T follicular helper cell (primary cell): Measurements from ENCODE around the gene LRRC4C.
"Not testable (repeated sequence)": the region's sequence is repeated elsewhere in the genome, so short reads cannot be mapped to it uniquely, and the experiment has no call there.

Experiments used
- DNase-seq: peaks from one replicate; pipeline ENCODE4 v3.0.0-alpha.2; 2020; ENCODE audit warnings: low read depth

LRRC4C gene

DNA sequence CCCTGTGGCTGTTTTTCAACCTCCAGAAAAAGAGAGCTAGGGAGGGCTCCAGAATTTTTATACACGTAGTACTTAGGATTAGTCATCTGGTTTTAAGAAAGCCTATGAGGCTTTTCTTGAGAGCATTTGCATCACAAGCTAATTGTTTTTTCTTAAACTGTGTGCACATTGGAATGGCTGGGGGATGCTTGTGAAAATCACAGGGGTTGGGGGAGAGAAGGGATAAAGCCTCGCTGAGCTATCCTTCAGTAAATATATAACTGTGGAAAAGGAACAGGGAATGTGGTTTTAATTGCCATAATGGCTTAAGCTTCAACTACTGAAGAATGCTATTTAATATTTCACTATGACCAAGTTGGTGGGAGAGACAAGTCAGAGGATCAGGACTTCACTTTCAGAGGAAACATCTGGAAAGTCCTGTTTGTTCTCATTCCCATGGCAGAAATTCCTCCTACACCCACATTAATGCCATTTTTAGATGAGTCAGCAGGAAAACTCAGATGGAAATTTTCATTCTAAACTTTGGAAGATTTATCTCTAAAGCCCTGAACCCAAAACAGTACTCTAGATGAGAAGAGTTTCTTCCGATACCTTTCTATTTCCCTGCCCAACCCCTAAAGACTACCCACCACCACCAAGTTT lies 591.3 kb downstream of the LRRC4C start:
- no peak for DNase-seq

DNA sequence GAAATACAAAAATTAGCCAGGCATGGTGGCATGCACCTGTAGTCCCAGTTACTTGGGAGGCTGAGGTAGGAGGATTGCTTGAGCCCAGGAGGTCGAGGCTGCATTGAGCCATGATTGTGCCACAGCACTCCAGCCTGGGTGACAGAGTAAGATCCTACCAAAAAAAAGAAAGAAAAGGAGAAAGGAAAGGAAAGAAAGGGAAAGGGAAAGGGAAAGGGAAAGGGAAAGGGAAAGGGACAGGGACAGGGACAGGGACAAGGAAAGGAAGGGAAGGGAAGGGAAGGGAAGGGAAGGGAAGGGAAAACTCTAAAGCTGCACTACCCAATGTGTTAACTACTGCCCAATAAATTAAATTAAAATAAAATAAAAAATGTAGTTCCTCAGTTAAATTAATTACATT lies 601.7 kb downstream of the LRRC4C start:
- DNase-seq, result not testable (repeated sequence)

DNA sequence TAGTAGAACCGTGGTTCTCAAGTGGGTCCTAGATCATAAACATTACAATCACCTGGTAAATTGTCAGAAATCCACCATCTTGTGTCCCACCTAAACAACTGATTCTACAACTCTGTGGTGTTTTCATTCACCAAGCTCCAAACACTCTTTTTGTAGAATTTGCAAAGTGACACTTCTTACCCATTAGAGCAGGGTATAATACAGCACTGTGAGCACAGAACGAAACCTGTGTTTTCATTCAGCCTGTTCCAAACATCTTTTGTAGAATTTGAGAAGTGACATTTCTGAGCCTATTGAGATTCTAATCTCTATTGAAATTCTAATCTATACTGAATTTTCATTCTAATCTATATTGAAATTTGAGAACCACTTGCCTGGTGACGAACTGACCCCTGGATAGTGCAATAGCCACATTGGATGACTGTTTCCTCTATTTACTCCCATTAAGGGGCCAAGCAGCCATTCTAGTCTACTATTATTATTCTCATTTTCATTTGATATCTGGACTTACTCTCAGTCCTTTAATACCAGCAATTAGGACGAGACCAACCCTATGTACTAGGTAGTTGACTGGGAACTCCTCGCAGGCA lies 616.6 kb downstream of the LRRC4C start:
- no peak for DNase-seq

DNA sequence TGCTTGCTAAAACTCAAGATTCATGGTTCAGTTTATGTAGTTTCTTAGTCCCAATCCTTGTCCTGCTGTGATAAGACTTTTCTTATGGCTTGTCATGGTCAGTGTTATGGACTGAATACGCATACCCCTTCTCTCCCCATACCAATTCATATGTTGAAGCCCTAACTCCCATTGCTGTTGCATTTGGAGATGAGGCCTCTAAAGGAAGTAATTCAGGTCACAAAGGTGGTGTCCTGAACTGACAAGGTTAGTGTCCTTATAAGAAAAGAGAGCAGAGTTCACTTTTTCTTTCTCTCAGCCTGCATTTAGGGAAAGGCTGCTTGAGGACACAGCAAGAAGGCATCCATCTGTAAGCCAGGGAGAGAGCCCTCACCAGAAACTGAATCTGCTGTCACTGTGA lies 618.2 kb downstream of the LRRC4C start:
- DNase-seq, result no peak

DNA sequence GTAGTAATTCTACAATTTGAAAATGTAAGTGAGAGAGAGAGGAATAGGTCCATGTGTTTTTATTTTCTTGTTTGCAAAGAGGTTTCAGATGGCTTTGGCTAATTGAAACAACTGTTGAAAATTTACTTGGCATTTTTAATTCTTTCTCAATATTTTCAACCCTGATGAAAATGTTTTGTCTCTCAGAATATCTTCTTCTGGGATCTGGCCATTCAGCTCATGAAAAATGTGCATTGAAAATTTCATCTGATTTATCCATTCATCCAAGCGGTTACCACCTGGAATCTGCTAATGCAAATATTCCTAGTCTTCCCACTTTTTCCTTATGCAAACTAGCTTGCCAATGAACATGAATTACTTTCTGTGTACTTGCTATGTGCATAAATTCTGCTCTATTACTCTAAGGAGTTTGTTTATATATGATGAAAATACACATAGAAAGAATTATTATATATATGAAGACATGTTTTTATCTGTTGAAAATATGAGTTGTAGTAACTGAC lies 621.2 kb downstream of the LRRC4C start:
- DNase-seq, result no peak

DNA sequence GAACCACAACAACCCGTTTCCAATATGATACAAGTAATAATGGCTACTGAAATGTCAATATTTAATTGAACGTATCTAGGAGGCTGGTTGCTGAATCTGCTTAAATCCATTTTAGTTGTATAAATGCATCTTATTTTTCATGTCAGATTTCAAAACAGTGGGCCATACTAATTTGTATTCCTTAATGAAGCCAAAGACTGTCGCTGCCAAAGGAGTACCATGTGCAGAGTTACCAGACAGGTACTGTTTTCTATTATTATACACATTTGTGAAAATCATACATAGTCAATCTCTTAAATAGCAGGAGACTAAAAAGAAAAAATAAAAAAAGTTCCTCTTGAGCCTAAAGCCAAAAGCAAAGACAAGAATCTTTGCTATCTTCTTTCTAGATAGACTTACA lies 632.3 kb downstream of the LRRC4C start:
- no peak for DNase-seq

DNA sequence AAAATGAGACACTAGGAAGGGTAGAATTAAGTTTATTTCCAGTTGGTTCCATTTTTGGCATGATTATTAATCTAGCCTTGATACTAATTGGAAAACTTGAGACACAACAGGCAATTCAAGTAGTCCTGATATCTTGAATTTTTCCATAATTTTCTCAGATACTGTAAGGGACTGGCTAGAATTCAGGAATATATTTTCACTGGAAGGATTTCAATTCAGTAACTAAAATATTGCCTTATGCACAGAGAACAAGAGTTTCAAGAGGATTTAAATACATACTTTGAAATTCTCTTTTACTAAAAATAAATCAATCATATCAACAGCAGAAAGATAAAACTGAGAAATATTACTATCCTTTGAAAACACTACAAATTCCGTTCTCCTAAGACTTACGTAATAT lies 632.9 kb downstream of the LRRC4C start:
- DNase-seq, result no peak

DNA sequence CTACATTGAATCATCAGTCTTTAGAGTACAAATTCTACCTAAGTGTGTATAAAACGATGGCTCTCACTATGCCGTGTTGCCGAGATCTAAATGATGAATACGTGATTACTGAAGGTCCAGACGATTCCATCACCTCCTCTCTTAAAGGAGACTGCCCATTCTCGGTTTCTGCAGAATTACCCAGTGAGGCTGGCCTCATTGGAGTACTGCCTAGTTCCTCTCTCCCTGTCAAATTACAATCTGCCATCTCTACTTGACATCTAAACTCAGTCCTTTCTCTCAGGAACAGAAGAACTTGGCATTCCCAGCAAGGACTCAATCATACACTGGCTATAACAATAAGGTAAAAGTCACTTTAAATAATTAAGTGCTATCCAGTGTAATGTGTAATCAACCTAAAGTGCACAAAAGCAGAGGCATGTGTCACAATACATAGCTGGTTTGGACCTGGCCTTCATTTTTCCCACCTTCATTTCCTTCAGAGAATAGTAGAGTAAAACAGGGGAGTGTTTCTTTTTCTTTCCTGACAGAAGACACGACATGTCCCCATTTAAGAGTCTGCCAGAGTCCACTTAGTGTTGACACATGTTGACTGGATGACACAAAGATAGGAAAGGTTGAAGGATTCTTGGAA lies 634.1 kb downstream of the LRRC4C start:
- no peak for DNase-seq

DNA sequence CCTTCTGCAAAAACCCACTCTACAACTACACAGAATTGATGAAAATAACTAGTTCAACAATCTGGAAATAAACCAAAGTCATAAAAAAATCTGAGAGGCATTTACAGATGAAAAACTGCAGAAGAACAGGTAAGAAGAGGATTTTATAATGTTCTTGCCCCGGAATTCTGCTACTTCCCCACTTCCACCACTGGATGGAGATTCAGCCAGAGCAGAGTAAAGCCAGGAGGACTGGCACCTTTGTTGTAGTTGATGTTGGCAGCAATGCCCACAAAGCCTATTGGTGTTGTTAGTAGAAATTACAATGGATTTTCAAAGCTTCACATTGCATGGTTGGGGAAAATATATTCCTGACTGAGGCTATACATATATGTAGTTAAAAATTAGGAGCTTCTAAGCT lies 640.2 kb downstream of the LRRC4C start:
- no peak for DNase-seq

DNA sequence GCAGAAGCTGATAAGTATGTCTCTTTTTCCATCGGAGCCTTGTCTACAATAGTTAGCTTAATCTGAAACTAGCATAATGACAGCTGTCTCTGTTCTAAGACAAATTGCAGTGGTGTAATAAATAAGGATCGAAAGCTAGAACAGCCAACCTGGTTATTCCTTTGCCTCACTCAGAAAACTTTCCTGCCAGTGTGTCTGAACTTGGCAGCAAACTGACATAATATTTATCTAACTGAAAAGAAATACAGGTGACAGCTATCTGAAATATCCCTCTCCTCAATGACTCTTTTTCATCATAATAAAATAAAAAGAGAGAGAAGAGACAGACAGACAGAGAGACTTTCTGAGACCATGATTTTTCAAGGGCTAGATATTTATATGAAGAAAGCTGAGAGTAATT lies 642.5 kb downstream of the LRRC4C start:
- no peak for DNase-seq

DNA sequence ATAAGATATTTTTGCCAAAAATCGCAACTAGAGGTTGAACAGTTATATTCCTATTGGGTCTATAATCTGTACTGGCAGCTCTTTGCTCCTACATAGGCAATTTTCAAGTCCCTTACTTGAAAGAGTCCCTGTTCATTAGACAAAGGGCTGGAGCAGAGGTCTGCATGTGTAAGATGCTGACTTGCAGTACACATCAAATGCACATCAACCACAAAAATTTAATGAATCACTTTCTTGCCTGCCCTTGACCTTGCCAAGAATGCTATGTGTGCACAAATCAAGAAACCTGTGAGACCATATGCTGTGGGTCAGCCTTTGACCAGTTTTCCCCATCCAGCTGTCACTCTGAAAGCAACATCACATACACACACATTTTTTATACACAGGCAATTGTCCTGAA lies 661.5 kb downstream of the LRRC4C start:
- DNase-seq, result no peak

DNA sequence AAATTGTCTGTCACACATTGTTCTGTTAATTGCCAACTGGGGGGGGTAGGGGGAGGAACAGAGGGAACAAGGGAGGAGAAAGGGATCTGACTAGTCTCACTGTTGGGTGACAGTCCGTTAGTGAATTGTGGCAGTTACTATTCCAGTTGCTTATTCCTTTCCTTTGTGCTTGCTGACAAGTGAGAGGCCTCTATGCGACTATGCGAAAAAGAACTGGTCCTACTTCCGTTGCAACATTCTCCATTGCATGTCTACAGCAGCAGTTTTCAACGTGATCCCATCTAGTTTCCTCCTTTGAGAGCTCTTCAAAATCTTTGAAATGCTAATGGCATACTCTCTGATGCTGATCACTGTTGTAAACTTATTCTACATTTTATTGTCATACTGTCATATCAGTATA lies 672.2 kb downstream of the LRRC4C start:
- DNase-seq, result no peak

DNA sequence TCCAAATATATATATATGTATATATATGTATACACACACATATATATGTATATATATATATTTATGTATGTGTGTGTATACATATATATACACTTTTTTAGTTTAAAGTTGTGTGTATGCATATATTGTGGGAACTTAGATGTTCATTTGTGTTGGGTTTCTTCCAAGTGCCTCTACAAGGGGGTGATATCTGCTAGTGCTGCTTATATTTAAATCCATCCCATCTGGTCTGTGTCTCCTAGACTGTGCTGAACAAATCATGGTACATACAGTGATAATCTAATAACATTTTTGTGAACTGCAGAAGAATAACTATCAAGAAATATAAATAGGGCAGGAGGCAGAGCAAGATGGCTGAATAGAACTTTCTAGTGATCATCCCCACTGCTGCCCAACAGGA lies 696.4 kb downstream of the LRRC4C start:
- no peak for DNase-seq

DNA sequence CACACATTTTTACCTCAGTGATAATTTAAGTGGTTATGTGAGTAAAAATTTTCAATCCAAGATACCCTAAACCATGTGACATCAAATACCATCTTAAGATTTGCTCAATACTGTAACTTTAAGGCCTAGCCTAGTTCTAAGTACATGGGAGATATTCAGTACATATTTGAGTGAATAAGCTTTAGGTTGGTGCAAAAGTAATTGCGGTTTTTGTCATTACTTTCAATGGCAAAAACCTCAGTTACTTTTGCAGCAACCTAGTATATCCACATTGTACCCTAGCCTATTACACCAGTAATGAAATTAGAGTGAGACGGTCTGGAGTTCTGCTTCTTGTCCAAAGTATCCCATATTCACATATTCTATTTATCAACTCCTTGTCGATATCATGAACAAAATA lies 700.1 kb downstream of the LRRC4C start:
- DNase-seq, result no peak

DNA sequence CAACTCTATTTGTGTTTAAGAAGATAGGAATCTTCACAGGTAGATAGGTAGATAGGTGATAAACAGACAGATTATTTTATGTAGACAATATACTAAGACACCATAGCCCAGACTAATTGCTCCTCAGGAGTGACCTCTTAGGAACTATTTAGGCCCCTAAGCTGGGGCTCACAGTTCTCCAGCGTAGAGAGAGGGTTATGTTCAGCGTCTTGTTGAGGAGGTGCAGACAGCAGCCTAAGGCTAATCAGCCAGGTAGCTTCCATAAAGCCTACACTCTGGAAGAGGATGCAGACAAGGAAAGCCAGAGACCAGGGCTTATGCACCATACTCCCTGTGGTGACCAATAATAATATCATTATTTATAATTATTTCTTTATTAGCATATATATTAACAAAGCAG lies 705.2 kb downstream of the LRRC4C start:
- DNase-seq, result no peak

DNA sequence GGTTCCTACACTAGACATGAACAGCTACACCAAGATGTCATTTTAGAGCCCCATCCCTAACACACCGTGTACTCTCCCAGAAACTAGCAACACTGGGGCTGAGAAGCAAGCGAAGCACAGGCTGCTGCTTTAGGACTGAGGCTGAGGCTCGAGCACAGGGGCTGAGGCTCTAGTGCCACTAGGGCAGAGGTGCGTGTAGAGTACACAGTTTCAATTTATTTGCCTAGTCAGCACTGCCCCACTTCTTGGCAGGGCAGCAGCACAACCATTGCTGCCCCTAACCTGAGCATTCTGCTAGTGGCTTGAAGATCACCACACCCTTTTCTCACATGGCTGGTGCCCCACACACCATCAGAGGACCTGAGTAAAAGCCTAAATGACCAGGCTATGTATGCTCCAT lies 713.2 kb downstream of the LRRC4C start:
- no peak for DNase-seq

DNA sequence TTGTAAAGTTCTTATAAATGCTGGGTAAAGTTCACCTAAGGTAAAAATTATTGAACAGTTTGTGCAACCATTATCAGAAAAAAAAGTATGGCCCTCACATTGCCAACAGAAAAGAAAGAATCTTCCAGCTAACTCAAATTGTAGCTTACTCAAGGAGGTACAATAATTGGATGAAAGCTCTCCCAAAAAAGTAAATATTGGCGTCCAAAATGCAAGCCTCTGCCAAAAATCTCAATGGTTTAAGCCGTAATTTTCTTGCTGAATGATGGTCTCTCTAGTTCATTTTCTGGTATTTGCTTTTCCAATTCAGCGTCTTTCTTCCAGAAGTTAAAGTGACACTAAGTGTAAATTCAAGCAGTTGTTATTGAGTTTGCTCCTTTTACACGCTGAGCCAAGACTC lies 727.3 kb downstream of the LRRC4C start:
- no peak for DNase-seq

DNA sequence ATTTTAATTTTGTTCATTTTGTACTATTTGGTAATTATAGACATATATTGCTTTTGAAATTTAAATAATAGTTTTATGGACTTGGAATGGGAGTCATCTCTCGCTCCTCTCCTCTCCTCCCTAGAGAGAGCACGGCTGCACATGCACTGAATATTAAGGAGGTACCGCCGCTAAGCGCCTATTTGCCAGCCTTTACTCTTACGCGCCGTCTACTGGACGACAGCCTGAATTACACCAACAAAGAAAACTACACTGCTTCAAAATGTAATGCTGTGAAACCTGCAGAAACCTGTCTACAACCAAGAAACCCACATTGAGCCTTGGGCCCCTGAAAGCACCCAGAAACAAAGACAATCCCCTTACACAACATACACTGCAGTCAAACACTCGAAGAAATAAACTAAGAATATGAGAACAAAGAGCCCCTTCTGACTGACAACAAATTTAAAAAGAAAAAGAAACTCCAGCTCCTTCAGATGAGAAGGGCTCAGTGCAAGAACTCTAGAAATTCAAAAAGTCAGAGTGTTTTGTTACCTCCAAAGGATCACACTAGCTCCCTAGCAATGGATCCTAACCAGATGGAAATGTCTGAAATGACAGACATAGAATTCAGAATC lies 737.2 kb downstream of the LRRC4C start:
- no peak for DNase-seq

DNA sequence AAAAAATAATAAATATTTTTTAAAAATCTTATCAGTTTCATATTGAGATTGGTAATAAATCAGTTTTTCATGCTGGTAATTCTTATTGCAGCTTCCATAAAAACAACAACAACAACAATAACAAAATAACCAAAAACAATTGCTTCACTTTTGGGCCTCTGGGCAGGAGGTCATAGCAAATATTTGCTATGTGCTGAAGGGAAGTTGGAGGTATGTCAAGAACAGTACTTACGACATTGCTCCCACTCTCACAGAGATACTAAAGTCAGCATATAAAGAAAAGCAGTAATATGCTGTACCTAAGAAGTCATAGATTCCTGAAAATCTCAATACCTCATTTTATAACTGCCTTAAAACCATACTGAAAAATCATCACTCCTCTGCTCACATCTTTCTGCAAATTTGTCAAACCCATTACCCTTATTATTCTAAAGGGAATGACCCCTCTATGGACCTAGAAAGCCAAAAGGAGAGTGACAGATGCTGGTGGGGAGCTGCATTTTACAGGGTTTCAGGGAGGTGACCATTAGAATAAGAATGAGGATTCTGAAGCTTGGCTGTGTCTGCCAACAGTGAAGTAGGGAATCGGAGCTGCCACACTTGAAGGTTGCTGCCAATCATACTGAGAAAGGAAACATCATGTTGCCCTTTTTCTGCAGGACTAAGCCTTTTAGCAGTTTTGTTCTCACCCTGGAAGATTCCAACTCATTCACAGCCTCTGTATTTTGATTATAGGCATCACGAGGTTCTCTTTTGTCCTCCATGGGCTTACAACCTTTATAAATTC lies 742.9 kb downstream of the LRRC4C start:
- DNase-seq, result no peak

DNA sequence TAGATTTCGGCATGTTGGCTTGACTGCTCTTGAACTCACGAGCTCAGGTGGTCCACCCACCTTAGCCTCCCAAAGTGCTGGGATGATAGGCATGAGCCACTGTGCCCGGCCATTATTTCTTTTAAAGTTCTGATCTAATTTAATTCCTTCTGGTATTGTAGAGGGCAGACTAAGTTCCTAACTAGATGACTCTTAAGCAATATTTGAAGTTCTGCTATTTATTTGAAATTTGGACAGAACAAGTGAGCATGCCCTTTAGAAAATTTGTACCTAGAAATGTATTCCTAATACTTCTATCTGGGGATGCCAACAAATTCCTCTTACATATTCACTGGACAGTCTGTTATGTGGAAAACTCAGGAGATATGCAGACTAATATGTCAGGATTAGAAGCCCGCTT lies 746.4 kb downstream of the LRRC4C start:
- DNase-seq, result no peak

DNA sequence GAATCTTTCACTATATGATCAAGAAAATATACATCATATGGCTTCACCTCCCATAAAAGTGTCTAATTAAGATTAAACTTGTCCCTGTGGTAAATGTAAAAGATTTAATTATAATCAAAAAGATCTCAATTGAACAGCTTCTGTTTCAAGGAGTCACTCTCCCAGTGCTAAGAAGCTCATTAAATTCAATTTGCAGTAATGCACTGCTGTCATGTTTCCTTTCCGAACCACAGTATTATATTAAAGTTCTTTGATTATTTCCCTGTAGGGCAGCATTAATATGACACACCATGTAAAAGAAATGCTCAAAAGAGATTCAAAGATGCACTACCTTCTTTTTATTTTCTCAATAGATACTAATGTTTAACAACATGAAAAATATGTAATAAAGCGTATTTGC lies 758.4 kb downstream of the LRRC4C start:
- no peak for DNase-seq

DNA sequence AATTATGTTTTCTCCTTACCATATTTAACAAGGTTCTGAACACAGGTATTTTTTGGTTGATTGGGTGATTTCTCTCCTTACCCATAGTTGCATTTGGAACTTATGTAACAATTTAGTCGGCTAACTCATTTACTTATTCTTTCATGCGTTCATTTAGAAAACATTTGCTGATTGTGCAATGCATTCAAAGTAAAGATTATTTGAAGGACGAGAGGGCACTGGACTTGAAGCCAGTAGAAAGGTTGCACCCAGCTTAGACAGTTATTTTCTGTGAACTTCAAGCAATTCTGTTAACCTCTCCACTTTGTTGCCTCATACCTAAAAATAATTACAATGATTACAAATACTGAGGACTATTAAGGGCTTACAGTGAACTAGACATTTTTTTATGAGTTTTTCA lies 769.6 kb downstream of the LRRC4C start:
- DNase-seq, result no peak
